ENCODE measurements around the gene FOXN1. TPM values are rescaled to one million over a fixed set of nuclear protein-coding genes. Genes with fewer than 3 reads are reported as not detected.

FOXN1 gene
- total RNA-seq = 0.11 and 0.13 TPM in 2 replicates

GRCh38 chr17:28505986-28506665 lies at the start of gene FOXN1:
Gene FOXN1 (plus strand): TSS chr17:28506348. CDS start chr17:28523970, 17,622 bp downstream.

DNA sequence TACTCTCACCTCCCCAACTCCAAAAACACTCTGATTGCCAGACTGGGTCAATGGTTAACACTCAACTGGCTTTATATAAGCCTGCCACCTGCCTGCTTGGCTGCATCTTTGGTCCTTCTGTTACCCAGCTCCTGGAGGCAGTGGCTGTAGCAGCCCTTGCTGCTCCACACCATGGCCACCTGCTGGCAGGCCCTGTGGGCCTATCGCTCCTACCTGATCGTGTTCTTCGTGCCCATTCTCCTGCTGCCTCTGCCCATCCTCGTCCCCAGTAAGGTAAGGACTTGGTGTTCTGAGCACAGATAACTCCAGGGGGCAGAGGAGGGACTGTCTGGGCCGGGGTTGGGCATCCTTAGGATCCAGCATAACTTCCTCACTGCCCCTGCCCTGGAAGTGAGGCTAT lies 32.6 kb upstream of the FOXN1 start, which contains the start of gene SLC13A2:
TSS of gene SLC13A2 (plus strand) at position 103 of the 400 bp plus-strand sequence. CDS start at position 172, 69 bp downstream.

GRCh38 chr17:28552176-28552999 lies 46.2 kb downstream of the FOXN1 start, which contains the start of gene UNC119:
Gene UNC119 (minus strand): TSS chr17:28552624. CDS start chr17:28552557, 67 bp downstream.

GRCh38 chr17:28571361-28572122 lies 65.4 kb downstream of the FOXN1 start, which contains the start of gene PIGS:
Gene PIGS (minus strand): TSS chr17:28571524. CDS start chr17:28571496, 28 bp downstream.

DNA sequence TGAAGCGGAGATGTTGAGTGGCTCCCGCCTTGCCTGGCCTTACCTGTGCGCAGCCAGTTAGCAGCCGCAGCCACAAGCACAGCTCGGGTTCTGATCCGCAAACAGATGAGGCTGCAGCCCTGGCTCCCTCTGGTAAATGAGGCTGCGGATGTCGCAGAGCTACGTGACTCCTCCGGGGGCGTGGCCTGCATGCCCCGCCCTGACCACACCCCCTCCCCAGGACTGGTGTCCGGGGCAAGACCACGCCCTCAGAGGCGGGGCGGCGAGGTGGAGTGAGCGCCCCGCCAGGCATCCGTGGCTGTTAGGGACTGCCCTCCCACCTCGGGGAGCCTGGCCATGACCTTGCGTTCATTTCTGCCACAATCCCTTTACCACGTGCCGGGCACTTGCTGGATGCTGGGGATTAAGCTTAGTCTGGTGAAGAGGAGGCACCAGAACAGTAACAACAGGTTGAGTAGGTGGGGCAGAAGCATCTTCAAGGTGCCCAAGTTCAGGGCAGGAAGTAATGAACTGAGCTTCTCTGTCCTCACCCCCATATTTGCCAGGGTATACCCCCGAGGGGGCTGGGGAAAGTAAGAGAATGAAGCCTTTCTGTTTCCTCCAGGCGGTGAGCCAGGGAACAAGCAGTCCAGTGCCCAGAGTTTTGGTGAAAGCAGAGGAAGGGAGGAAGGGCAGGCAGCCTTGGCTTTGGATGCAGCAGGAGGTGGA lies 70.8 kb downstream of the FOXN1 start, which contains the start of gene ALDOC:
TSS of gene ALDOC (minus strand) at position 138 of the 708 bp plus-strand sequence. CDS start 1,363 bp downstream, outside the sequence.

Other genes with a start within 250 kb of the FOXN1 start
- gene TMEM97, start 187.1 kb upstream of the FOXN1 start, total RNA-seq = 9.0 and 11.3 TPM in 2 replicates
- gene IFT20, start 170.9 kb upstream of the FOXN1 start, total RNA-seq = 52.9 and 63.3 TPM in 2 replicates
- 31.2 and 33.3 TPM in 2 replicates for gene TNFAIP1, start 170.6 kb upstream of the FOXN1 start, total RNA-seq
- gene POLDIP2, start 148.8 kb upstream of the FOXN1 start, total RNA-seq = 74.8 and 81.3 TPM in 2 replicates
- not detected in 2 replicates for gene SEBOX, start 141.1 kb upstream of the FOXN1 start, total RNA-seq
- 0.22 and 0.65 TPM in 2 replicates for gene VTN, start 136.0 kb upstream of the FOXN1 start, total RNA-seq
- gene SARM1, start 134.7 kb upstream of the FOXN1 start, total RNA-seq = 12.5 and 14.1 TPM in 2 replicates
- gene SLC46A1, start 100.1 kb upstream of the FOXN1 start, total RNA-seq = 7.0 and 7.6 TPM in 2 replicates
- not detected in 2 replicates for gene SLC13A2, start 32.7 kb upstream of the FOXN1 start, total RNA-seq
- 20.5 and 23.0 TPM in 2 replicates for gene UNC119, start 46.3 kb downstream of the FOXN1 start, total RNA-seq
- 48.9 and 52.0 TPM in 2 replicates for gene PIGS, start 65.2 kb downstream of the FOXN1 start, total RNA-seq
- gene ALDOC, start 70.5 kb downstream of the FOXN1 start, total RNA-seq = 38.7 and 48.5 TPM in 2 replicates
- gene SPAG5, start 92.7 kb downstream of the FOXN1 start, total RNA-seq = 14.4 and 19.3 TPM in 2 replicates
- 3.8 and 5.5 TPM in 2 replicates for gene RSKR, start 107.8 kb downstream of the FOXN1 start, total RNA-seq
- 148 and 156 TPM in 2 replicates for gene BLTP2, start 138.8 kb downstream of the FOXN1 start, total RNA-seq
- 30.3 and 44.3 TPM in 2 replicates for gene SDF2, start 155.6 kb downstream of the FOXN1 start, total RNA-seq
- gene SUPT6H, start 155.9 kb downstream of the FOXN1 start, total RNA-seq = 53.3 and 62.3 TPM in 2 replicates
- gene PROCA1, start 205.5 kb downstream of the FOXN1 start, total RNA-seq = 0.54 and 0.78 TPM in 2 replicates
- gene RAB34, start 211.5 kb downstream of the FOXN1 start, total RNA-seq = 188 and 196 TPM in 2 replicates
- 560 and 658 TPM in 2 replicates for gene RPL23A, start 213.6 kb downstream of the FOXN1 start, total RNA-seq
- 3.3 and 4.6 TPM in 2 replicates for gene TLCD1, start 219.9 kb downstream of the FOXN1 start, total RNA-seq
- 3.9 and 4.8 TPM in 2 replicates for gene NEK8, start 222.4 kb downstream of the FOXN1 start, total RNA-seq
- gene TRAF4, start 237.7 kb downstream of the FOXN1 start, total RNA-seq = 15.9 and 17.8 TPM in 2 replicates

All from articular chondrocyte of knee joint (primary cell).